GM19043 (cell line): ENCODE measurements around the gene PCOLCE2.
"Not testable (repeated sequence)": the region's sequence is repeated elsewhere in the genome, so short reads cannot be mapped to it uniquely, and the experiment has no call there.

Experiments
- ATAC-seq: cut with Tn5 transposase; IDR thresholded peaks from one replicate; pipeline ENCODE4 v1.9.1; 2021; ENCODE audit warnings: low read depth; ENCODE audit not compliant: unreplicated experiment

PCOLCE2 gene

DNA sequence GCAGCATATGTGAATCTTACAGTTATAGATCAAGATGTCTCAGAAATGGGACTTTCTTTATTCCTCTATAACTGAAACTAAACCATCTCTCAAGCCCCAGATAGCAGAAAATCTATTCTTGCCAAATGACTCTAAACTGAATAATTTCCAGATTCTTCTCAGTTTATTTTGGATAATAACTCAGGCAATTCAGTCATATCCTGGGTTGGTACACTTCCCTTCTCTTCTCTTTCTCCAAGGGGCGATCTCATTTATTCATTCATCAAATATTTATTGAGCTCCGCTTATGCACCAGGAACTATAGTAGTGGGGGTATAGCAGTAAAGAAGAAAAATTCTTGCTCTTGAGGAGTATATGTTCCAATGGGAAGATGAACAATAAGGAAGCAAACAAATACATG is 13.5 kb upstream of the PCOLCE2 start:
- ATAC-seq = no peak

DNA sequence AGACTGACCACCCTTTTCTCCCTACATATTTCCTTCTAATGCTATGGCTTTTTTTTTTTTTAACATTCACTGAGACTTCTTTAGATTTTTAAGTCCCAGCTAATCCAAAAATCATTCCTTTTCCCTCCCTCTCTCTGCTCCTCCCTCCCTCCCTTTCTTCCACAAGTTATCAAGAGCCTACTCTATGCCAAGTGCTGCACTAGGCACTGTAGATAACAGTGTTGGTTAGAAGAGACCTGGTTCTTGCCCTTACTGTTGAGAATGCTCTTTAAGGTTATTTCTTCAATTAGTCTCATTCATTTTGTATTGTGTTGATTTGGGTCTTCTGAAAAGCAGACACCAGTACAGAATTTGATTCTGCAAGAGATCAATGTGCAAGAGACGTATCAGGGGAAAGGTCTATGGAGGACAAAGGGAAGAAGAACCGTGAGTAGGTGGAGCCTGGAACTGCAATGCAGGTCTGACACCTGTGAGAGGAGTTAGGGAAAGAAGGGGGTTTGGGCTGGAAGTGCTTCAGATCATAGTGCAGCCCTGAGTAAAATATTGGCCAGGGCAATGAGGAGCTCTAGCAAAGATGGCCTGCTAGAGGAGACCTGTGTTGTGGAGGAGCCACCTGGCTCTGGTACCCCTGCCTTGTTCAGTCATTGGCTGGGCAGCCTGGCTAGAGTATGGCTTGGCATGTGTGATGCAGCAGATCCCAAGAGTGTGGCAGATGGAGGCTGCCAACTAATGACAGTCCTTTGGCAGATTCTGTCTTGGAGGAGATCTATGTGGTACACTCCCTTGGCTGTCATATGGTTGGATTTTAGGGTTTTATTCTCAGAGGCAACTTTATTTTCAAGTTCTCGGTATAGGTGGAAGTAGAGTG is 9.7 kb upstream of the PCOLCE2 start:
- no peak for ATAC-seq

DNA sequence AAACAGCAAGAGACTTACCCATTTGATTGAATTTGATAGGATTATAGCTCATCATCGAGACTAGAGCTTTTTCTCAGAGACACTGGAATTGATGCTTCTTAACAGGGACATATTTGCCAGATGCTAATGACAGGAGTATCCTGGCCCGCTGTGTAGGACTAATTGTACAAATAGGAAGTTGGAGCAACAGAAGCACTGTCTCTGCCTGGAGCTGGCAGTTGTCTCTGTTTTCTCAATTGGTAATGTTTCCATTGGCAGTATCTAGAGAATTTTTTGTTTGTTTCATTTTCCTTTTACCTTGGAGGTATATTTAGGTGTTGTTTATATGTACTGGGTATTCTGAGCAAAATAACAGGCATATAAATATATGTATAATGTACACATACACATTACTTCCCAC is 8.9 kb upstream of the PCOLCE2 start:
- no peak for ATAC-seq

DNA sequence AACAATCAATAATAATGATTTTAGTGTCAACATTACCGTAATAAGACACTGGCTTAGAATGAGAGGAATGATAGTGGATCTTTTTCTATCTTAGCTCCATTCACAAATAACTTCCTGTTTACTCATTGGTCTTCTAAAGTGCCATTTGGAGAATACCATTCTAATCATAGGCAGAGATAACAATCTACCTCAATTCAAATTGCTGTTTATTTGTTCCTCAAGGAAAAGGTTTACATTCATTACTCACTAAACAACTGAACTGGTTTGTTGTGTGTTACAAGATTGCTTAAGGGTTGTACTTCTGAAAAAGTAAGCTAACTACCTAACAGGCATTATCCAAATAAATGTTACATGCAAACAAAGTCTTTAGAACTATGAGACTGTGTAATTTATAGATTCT is 8.1 kb upstream of the PCOLCE2 start:
- no peak for ATAC-seq

DNA sequence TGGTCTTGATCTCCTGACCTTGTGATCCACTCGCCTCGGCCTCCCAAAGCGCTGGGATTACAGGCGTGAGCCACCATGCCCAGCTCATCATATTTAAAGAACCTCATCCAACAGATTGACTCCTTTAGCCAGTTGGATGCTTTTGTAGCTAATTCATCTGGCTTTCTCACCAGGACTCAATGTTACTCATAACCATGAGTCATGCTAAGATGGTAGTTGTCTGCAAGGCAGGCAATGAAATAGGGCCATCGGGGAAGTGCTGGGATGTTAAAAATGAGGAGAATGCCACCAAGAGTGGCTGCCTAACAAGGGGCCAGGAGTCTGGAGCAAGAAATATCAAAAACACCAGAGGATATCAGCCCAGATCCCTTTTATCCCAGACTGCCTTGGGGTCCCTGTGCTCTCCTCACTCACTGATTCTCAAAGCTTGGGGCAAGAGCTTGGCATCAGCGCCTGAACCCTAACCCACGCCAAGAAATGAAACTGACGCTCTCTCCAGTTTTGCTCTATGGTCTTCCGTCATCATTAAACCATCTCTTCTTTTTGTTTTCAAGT is 7.4 kb upstream of the PCOLCE2 start:
- ATAC-seq = no peak

DNA sequence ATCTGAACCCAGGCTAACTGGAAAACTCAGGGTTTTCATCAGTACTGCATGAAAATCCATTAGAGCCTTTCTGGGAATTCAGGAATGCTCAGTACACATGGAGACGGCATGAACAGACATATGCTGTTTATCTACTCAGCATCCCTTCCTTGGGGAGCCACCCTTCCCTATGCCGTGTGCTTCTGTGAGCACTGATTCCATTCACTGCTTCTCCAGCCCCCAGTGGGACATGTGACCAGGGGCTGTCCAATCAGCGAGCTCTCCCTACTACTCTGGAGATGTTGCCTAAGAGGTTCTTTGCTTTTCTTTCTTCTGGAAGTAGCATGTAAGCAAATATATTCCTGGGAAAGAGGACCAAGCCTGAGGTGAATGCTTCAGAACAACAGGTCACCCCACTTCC is 5.6 kb upstream of the PCOLCE2 start:
- ATAC-seq = no peak

DNA sequence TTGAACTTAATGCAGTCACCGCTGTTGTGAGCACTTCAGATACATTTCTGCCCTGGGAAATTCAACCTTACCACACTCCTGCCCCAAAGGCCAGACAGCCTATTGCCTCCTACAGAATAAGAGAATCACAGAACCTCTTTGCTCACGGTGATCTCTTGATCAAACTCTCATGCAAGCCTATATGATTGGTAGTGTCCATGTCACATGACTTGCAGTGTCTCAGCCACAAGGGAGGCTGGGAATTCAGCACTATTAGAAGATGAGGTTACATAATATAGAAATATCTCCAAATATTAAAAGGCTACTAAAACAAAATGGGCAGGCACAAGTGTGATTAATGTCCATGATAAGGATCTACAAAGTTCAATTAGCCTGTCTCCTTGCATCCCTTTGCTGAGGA is 3.8 kb upstream of the PCOLCE2 start:
- no peak for ATAC-seq

DNA sequence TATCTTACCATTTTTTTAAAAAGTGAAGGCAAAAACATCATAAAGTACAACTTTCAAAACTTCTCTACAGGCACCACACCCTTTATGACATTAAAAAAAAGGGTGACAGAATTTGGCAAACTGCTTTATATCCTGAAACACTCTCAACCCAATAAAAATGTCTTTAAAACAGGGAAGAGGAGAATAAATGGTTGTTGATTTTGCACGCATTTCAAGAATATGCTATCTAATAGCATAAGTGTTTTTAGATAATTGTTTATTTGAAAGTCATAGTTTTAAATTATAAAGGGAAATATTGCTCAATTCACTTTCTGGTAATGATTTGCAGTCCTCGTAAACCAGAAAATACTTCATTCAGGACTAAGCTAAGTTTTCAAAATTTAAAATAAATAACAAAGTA is 1.7 kb upstream of the PCOLCE2 start:
- ATAC-seq = no peak

DNA sequence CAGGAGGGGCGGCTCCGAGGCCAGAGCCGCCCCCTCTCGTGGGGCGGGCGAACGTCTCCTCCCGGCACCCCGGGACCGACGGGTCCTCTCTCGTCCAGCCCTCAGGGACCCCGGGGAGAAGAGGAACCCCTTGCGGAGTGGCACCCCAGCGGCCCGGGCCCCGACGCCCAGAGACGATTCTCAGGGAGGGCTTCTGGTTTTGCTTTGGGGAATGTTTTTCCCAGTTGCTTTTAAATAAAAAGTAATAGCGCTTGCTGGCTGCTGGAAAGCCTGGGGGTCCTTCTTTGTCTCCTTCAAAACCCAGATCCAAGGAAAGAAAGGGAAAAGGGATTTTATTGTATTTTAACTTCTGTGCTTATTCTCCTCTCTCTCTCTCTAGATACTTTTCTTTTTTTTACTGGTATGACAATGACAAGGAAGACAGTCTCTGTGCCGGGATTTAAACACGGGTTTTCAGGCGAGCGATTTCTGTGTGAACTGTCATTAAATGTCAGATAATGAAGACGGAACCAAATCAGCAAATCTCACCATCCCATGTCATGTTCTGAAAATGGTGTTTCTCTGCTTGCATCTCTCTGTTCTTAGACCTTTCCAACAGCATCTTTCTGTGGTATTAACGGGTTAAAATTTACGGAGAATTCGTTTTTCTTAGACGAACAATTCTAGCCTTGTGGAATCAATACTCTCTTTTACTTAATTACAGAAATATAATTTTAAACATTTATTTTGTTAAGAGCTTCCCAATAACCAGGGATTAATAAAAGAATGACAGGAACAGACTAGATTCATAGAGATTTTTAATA is 530 bp upstream of the PCOLCE2 start:
- no peak for ATAC-seq

DNA sequence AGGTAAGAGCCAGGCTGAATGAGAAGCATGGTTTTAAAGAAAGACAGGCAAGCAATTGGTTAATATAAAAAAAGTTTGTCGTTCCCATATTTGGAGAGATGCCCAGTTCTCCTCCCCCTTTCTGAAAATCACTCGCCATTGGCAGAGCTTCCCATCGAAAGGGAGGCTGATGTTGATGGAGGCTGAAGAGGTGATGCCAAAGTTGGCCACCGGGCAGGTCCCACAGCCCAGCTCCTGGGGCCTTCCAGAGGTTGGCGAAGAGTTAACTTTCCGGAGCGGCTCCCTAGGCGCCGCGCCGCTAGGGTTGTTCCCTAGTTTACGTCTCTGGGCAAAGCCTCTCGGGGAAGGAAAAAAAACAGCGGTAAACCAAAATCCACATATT is 793 bp downstream of the PCOLCE2 start:
- no peak for ATAC-seq

DNA sequence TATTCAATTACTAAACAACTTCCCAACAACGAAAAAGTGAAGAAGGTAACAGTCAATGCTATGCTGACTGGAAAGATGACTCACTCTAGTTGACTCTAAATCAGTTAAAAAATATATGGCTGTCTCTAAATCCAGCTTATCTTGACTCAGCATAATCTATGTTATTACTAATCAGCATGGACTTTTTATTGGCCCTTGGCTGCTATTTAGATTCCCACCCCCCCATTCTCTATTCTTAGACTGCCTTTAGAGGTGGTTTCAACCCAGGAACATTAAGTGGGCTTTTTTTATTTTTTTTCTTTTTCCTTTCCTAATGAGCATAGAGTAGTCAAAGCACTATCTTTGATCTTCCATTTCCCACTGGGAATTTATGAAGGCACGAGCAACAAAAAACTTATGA is 1.9 kb downstream of the PCOLCE2 start:
- no peak for ATAC-seq

DNA sequence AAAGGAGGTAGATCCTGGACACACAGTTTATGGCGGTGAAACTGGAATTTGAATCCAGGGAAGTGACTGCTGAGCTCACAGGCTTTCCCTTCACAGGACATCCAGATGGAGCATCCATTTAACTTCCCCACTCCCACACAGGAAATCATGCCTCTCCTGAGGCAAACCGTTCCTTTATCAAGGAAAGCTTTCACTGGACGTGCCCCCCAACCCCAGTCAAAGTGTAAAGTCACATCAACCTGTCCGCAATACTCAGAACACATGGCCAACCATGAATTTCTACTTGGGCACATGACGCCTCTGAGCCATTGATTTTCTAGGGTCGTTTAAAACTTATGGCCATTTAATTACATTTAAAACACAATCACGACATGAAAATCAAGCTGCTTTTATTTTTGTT is 2.9 kb downstream of the PCOLCE2 start:
- no peak for ATAC-seq

DNA sequence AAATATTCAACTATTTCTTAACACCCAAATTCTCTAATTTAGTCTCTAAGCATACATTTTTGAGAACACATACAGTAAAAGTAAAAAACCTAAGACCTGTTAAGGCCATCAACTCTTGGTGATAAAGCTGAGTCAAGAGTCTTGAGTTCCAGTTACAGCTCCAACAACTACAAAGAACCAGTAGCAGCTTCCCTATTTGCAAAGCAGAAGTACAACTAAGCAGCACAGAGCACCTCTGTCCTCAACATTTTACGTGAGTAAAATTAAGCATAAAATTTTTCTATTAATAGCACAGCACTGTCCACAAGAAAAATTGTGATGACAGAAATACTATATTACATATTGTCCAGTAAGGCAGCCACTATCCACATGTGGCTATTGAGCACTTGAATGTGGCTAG is 4.4 kb downstream of the PCOLCE2 start:
- ATAC-seq = no peak

DNA sequence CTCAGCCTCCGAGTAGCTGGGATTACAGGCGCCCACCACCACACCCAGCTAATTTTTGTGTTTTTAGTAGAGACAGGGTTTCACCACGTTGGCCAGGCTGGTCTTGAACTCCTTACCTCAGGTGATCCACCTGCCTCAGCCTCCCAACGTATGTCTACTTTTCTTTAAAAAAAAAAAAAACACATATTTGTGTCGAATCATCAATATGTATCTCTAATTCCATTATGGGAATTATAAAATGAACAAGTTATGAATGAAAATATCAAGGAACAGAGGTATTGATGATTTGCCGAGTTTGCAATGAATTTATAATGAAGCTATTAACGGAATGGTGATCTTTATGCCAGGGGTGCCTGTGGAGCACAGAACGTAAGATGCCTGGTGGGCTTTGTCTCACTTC is 5.3 kb downstream of the PCOLCE2 start:
- ATAC-seq = not testable (repeated sequence)

DNA sequence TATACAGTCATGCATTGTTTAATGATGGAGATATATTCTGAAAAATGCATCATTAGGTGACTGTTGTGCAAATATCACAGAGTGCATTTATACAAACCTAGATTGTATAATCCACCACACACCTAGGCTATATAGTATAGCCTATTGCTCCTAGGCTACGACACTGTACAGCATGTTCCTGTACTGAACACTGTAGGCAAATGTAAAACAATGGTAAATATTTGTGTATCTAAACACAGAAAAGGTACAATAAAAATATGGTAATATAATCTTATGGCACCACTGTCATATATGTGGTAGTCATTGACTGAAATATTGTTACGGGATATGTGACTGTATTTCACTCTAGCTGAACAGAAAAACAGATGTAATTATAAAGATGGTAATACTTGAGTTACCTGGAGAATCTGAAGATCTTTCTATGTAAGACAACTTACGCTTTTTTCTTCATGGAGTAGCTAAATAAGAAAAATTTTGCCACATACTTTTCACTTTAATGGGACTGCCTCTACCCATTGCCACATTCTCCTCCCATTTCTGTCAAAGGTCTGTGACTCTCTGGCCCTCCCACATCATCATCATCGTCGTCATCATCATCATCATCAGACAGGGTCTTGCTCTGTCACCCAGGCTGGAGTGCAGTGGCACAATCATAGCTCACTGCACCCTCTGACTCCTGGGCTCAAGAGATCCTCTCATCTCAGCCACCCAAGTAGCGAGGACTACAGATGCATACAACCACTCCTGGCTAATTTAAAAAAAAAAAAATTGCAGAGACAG is 7.2 kb downstream of the PCOLCE2 start:
- ATAC-seq = no peak

DNA sequence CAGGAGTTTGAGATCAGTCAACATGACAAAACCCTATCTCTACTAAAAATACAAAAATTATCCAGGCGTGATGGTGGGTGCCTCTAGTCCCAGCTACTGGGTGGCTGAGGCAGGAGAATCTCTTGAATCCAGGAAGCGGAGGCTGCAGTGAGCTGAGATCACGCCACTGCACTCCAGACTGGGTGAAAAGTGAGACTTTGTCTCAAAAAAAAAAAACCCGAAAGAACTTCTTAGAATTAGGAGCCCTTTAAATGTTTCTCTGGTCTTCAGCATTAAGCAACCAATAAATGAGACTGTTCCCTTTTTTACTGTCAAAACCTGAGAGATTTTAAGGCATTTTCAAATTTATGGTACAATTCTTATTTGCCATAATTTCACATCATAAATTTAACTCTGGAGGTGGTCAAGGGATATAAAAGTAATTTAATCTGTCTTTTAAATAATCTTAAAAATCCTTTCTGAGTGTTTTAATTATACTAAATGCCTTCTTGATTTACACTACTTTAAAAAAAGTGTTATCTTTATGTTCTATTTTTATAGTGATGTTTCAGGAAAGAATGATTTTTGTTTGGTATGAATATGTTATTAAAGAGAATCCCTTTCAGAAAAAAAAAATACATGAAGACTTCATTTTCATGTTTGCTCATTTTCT is 10.1 kb downstream of the PCOLCE2 start:
- no peak for ATAC-seq

DNA sequence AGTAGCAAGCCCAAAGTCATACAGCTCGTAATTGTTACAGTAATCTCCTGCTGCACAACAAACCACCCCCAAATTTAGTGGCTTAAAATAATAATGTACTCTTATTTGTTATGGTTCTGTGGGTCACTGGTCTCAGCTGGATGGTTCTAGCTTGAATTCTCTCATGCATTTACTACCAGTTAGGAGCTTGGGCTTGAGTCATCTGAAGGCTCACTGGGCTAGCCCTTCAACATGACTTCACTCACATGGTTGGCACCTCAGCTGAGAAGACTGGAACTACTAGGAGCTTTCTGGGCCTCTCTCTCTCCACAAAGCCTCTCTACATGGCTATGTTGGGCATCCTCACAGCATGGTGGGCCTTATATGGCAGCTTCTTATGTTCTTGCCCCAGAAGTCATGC is 12.5 kb downstream of the PCOLCE2 start:
- ATAC-seq = no peak

DNA sequence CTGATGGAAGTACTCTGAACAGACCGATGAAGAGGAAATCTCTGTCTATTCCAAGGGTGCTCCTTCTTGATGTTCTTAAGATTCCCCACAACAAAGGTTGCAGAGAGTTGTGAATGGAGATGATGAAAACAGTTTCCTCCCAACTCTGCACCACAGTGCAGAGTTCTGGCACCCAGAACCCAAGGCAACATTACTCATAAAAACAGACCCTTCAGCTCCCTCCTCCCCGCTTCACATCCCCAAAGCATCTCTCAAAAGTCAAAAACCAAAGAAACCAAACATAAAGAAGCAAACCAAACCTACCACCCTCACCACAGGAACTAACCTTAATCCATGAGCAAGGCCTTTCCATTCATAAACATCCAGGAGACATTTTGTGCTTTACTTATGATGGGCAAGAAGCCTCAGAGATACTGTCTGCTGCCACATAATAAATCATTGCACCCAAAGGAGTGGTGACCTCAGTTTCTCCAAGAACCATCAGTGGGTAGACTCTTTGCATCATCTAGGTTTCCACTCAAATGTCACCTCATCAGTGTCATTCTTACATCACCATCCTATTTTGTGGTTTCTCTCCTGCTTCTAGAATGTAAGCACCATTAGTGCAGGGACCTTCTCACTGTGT is 13.2 kb downstream of the PCOLCE2 start:
- ATAC-seq = no peak

DNA sequence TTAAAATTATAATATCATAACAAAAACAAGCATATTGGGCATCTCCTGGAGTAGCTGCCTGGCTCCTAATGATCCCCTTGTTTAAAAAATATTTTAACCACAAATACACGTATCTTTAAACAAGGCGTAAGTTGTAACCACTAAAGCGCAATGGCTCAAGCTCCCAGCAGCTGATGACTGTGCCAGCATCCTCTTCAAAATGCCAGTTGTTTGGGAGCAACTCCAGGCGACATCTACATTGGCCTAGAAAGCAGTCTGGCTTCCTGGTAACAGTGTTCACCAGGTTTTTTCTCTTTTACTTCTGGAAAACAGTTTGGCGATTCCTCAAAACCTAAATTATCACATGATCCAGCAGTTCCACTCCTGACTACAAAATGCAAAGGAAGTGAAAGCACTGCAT is 13.8 kb downstream of the PCOLCE2 start:
- ATAC-seq = no peak

DNA sequence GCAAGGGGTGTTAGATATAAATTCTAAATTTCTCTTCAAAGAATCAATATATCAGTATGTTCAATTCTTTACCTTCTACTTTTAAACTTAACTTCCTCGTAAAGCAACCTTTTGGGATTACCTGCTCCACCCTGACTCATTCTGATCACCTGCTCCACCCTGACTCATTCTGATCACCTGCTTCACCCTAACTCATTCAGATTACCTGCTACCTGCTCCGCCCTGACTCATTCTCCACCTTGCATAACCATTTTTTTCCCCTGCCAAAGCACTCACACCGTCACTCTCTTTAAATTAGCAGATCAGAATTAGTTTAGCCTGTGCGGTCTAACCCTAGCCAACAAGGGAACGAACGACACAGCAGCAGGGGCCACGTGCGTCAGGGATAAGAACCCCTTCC is 20.5 kb downstream of the PCOLCE2 start:
- not testable (repeated sequence) for ATAC-seq
